ENCODE measurements around the gene C19orf73.

DNA sequence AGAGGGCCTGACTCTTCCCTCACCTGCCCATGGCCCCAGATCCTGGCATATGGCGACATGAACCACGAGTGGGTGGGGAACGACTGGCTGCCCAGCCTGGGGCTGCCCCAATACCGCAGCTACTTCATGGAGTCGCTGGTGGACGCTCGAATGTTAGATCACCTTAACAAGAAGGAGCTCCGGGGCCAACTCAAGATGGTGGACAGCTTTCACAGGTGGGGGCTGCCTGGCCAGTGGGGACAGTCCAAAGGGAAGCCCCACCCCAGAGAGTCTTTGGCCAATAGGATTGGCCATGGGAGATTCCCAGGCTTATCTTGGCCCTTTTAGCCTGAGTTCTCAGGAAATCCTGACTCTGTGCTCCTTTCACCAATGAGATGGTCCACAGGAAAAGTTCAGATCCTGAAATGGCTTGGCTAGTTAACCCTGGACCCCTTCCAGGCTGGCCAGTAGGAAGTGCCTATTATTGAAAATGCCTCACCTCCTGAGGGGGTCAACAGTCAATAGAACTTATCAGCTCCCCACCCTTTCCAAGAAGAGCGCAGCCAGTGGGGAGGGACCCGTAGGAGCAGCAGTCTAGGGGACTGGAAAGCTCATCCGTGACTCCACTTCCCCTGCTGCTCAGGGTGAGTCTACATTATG, 29.2 kb upstream of the C19orf73 start:
- TF ChIP-seq, protein P1, sequence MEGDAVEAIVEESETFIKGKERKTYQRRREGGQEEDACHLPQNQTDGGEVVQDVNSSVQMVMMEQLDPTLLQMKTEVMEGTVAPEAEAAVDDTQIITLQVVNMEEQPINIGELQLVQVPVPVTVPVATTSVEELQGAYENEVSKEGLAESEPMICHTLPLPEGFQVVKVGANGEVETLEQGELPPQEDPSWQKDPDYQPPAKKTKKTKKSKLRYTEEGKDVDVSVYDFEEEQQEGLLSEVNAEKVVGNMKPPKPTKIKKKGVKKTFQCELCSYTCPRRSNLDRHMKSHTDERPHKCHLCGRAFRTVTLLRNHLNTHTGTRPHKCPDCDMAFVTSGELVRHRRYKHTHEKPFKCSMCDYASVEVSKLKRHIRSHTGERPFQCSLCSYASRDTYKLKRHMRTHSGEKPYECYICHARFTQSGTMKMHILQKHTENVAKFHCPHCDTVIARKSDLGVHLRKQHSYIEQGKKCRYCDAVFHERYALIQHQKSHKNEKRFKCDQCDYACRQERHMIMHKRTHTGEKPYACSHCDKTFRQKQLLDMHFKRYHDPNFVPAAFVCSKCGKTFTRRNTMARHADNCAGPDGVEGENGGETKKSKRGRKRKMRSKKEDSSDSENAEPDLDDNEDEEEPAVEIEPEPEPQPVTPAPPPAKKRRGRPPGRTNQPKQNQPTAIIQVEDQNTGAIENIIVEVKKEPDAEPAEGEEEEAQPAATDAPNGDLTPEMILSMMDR (IDR thresholded peaks at IDR 0.05) = no peak
- no peak for TF ChIP-seq EP300 (IDR thresholded peaks at IDR 0.05)
- TF ChIP-seq POLR2A (IDR thresholded peaks at IDR 0.05; ENCODE audit: low read depth) = no peak
- TF ChIP-seq POLR2AphosphoS5 (IDR thresholded peaks at IDR 0.05) = peak; percentile 33 to 40

Measured in esophagus muscularis mucosa (tissue), 4 donors.